ENCODE results near the gene FAM171A1.

DNA sequence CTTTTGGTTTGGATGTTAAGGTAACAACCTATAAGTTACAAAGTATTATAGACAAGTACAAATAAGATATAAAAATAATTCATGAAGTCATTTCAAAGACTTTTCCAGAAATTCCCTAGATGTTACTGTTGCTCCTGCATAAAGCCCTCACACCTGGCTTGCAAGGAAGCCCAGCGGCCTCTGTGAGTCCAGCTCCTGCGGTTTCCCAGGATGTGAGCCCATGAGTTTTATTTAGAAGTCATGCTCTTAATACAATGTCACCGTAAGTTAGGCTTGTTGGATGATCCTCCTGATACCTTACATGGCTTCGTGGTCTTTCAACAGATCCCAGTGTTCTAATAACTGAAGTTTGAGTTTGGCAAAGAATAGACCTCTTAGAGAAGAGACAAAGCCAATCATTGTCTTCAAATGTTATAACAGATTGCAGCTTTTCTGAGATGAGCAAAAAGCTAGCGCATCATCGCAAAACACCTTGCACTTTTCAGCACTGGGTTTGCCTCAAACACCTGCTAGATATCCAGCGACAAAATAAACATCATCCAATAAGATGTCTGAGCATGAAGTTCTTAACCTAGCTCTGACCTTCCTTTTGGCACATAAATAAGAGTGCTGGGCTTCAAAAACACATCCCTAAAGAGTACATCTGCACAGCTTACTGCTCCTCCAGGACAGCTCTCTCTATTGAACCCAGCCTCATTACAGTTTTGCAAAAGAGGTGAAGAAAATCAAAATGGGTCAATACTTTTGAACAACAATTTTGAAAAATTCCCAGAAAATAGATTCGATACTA, 3.6 kb downstream of the FAM171A1 start:
- TF ChIP-seq, protein P1, sequence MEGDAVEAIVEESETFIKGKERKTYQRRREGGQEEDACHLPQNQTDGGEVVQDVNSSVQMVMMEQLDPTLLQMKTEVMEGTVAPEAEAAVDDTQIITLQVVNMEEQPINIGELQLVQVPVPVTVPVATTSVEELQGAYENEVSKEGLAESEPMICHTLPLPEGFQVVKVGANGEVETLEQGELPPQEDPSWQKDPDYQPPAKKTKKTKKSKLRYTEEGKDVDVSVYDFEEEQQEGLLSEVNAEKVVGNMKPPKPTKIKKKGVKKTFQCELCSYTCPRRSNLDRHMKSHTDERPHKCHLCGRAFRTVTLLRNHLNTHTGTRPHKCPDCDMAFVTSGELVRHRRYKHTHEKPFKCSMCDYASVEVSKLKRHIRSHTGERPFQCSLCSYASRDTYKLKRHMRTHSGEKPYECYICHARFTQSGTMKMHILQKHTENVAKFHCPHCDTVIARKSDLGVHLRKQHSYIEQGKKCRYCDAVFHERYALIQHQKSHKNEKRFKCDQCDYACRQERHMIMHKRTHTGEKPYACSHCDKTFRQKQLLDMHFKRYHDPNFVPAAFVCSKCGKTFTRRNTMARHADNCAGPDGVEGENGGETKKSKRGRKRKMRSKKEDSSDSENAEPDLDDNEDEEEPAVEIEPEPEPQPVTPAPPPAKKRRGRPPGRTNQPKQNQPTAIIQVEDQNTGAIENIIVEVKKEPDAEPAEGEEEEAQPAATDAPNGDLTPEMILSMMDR (IDR thresholded peaks at IDR 0.05): no peak
- TF ChIP-seq EZH2 (IDR thresholded peaks at IDR 0.05; ENCODE audit: borderline replicate concordance, insufficient read depth, low read depth, low read length, poor library complexity, severe bottlenecking): no peak
